NT2/D1 (cell line): ENCODE data around the gene MAP7.

Experiments used
- DNase-seq: peaks from one replicate; pipeline ENCODE4 v3.0.0-alpha.2; 2011; ENCODE audit warnings: low read depth, low spot score
- H3K27me3 ChIP-seq: 2 replicates; pipeline ENCODE4 v1.6.0; 2011; ENCODE audit warnings: mild to moderate bottlenecking; ENCODE audit not compliant: insufficient read length, insufficient read depth
- H3K36me3 ChIP-seq: 2 replicates; pipeline ENCODE4 v1.6.1; 2011; ENCODE audit warnings: mild to moderate bottlenecking, low read length, mixed read lengths; ENCODE audit not compliant: insufficient read depth, insufficient read length
- H3K4me1 ChIP-seq: 2 replicates; pipeline ENCODE4 v1.5.1; 2011; ENCODE audit not compliant: insufficient read depth, insufficient read length
- H3K4me3 ChIP-seq: 2 replicates; pipeline ENCODE4 v1.5.1; 2011; ENCODE audit warnings: low read depth; ENCODE audit not compliant: insufficient read length
- H3K9ac ChIP-seq: 2 replicates; pipeline ENCODE4 v1.6.0; 2011; ENCODE audit warnings: low read depth; ENCODE audit not compliant: insufficient read length
- H3K9me3 ChIP-seq: 2 replicates; pipeline ENCODE4 v1.5.1; 2011; ENCODE audit warnings: mild to moderate bottlenecking, low read length; ENCODE audit not compliant: insufficient read depth
- SUZ12 ChIP-seq: IDR thresholded peaks from 2 replicates; pipeline ENCODE4 v1.6.1; 2011; ENCODE audit not compliant: insufficient read length, insufficient read depth; ENCODE audit errors: extremely low read depth
- YY1 ChIP-seq: IDR thresholded peaks from 2 replicates; pipeline ENCODE4 v1.6.1; 2011; ENCODE audit not compliant: insufficient read length, insufficient read depth
- ZNF274 ChIP-seq: IDR thresholded peaks from 2 replicates; pipeline ENCODE4 v1.6.1; 2011; ENCODE audit warnings: mild to moderate bottlenecking, low read depth, low read length

The MAP7 gene

DNA sequence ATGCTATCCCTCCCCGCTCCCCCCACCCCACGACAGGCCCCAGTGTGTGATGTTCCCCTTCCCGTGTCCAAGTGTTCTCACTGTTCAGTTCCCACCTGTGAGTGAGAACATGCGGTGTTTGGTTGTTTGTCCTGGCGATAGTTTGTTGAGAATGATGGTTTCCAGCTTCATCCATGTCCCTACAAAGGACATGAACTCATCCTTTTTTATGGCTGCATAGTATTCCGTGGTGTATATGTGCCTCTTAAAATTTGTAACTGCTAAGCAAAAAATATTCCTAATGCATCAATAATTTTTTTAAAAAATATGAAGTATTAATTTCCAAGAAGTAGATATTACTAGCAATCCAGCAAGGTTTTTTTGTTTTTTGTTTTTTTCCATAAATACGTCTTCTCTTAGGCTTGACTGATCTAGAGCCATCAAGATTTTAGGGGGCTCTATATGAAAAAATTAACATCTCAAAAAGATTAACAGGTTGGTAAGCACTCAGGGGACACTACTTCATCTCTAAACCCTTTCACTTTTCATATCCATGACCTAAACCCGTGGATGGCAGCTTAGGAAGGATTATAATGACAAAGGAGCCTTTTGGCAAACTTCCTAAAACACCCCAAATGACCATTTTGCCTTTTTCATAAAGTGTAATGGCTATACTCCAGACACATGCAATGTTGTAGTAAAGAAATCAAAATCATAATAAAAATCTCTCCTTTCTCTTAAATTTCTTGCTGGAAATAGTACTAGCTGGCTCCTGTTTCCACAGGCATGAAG is 14.2 kb downstream of the MAP7 start:
- TF ChIP-seq YY1: no peak
- TF ChIP-seq ZNF274: no peak
- TF ChIP-seq SUZ12: no peak
- no peak for DNase-seq

DNA sequence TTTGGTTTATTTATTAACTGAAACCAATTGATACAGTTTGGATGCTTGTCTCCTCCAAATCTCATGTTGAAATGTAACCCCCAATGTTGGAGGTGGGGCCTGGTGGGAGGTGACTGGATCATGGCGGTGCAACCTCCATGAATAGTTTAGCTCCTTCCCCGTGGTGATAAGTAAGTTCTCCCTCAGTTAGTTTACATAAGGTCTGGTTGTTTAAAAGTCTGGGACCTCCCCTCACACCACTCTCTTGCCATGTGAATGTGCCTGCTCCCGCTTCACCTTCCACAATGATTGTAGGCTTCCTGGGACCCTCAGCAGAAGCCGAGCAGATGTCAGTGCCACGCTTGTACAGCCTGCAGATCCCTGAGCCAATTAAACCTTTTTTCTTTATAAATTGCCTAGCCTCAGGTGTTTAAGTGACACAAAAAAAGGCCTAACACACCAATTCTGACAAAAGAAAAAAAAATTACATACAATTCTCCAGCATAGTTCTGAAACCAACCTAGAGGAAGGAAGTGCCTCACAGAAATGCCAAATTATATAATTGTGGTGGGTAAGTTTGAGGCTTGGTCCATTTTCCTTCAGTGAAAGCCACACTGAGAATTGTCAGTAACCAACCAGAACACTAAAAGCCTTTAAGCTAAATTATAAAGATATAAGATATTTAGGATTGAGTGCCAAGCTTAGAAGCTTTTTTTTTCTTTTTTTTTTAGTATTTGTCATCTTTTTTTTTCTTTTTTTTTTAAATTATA is 15.0 kb downstream of the MAP7 start:
- no peak overlapping the region for H3K4me3 ChIP-seq
- no peaks in the 10 kb centered on the region for H3K27me3 ChIP-seq
- no peaks in the 10 kb centered on the region for H3K36me3 ChIP-seq
- DNase-seq: no peak
- H3K4me1 ChIP-seq: no peaks in the 10 kb centered on the region
- no peak overlapping the region for H3K9ac ChIP-seq
- TF ChIP-seq ZNF274 (no peak), YY1 (no peak), SUZ12 (no peak)
- no peaks in the 10 kb centered on the region for H3K9me3 ChIP-seq

More for the DNA sequence above, 14.2 kb downstream of the MAP7 start:
- no peak overlapping the region for H3K4me3 ChIP-seq
- no peaks in the 10 kb centered on the region for H3K4me1 ChIP-seq
- no peaks in the 10 kb centered on the region for H3K9me3 ChIP-seq
- no peaks in the 10 kb centered on the region for H3K27me3 ChIP-seq
- H3K36me3 ChIP-seq: no peaks in the 10 kb centered on the region
- H3K9ac ChIP-seq: no peak overlapping the region

DNA sequence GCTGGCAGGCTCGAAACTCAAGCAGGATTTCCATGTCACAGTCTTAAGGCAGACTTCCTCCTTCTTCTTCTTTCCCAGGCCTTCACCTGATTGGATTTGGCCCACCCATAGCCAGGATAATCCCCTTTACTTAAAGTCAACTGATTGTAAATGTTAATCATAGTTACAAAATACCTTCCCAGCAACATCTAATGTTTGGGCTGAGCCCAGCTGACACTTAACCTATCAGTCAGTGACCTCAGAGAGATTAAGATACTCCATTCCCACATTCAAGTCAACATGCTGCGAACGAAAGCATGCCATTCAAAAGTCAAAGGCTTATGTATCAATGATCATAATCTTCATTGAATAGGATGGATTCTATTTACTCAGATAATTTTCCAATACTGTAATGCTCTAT is 16.0 kb downstream of the MAP7 start:
- TF ChIP-seq SUZ12: no peak
- TF ChIP-seq YY1: no peak
- TF ChIP-seq ZNF274: no peak
- Histone ChIP-seq H3K27me3 (no peaks in the 10 kb centered on the region), H3K36me3 (no peaks in the 10 kb centered on the region), H3K9me3 (no peaks in the 10 kb centered on the region), H3K9ac (no peak overlapping the region), H3K4me3 (no peak overlapping the region), H3K4me1 (no peaks in the 10 kb centered on the region)
- DNase-seq: no peak

GRCh38 chr6:136533487-136533886 is 16.7 kb downstream of the MAP7 start:
- H3K36me3 ChIP-seq: no peaks in the 10 kb centered on the region
- DNase-seq: no peak
- TF ChIP-seq SUZ12: no peak
- TF ChIP-seq ZNF274: no peak
- TF ChIP-seq YY1: no peak

GRCh38 chr6:136532030-136532429 is 18.2 kb downstream of the MAP7 start:
- Histone ChIP-seq H3K9ac (no peak overlapping the region), H3K27me3 (no peaks in the 10 kb centered on the region), H3K4me1 (no peaks in the 10 kb centered on the region), H3K9me3 (no peaks in the 10 kb centered on the region), H3K36me3 (no peaks in the 10 kb centered on the region), H3K4me3 (no peak overlapping the region)
- TF ChIP-seq ZNF274 (no peak), SUZ12 (no peak), YY1 (no peak)
- DNase-seq: no peak

More at GRCh38 chr6:136533487-136533886, 16.7 kb downstream of the MAP7 start:
- Histone ChIP-seq H3K4me1 (no peaks in the 10 kb centered on the region), H3K4me3 (no peak overlapping the region), H3K27me3 (no peaks in the 10 kb centered on the region), H3K9me3 (no peaks in the 10 kb centered on the region), H3K9ac (no peak overlapping the region)

DNA sequence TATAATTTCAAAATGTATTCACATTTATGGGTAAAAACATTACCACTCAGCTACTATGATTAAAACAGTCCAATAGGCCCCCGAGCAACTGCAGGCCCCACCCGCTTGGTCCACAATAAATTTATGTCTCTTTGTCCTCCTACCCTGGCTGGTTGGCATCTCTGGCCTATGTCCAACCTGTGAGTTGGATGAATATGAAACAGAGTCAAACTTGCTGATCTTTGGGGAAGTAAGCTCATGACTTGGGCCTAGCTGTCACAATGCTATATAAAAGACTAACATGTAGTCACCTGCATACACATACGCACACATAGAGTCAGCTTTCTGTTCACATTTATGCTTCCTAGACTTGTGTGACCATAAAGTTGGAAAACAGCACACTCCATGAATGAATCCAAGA is 20.5 kb downstream of the MAP7 start:
- Histone ChIP-seq H3K9me3 (no peaks in the 10 kb centered on the region), H3K9ac (no peak overlapping the region), H3K36me3 (no peaks in the 10 kb centered on the region), H3K4me1 (peaks cover 2% of the 10 kb centered on the region), H3K4me3 (no peak overlapping the region), H3K27me3 (no peaks in the 10 kb centered on the region)
- DNase-seq: no peak
- TF ChIP-seq SUZ12 (no peak), ZNF274 (no peak), YY1 (no peak)

GRCh38 chr6:136528477-136528876 is 21.7 kb downstream of the MAP7 start:
- no peak for DNase-seq
- Histone ChIP-seq H3K9ac (no peak overlapping the region), H3K27me3 (no peaks in the 10 kb centered on the region), H3K4me1 (peaks cover 2% of the 10 kb centered on the region), H3K4me3 (no peak overlapping the region), H3K36me3 (no peaks in the 10 kb centered on the region), H3K9me3 (no peaks in the 10 kb centered on the region)
- no peak for TF ChIP-seq YY1
- no peak for TF ChIP-seq SUZ12
- TF ChIP-seq ZNF274: no peak
